Measurements from ENCODE around the gene PALLD.

DNA sequence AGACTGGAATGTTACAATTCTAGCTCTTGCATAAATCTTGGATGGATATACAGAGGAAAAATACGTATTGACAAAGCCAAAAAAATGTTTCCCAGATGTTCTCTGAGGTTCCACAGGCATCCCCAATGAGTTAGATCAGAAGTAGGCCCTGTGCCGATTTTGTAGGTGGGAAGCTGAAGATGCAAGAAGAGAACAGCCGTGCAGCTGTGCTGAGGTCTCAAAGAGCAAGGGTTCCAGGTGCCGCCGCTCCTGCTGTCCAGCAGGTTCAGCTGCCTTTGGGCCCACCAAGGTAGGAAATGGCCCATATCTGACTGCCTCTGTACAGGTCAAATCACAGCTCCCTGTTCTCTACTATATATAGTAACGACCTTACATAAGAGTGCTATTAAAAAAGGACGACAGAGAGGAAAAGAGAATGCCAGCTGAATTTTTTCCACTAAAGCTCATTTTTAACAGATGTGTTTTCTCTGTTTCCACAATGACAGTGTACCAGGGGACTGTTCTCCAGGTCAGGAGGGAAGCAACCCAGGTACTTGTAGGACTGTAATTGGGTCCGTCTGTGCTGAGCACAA, 357.6 kb downstream of the PALLD start:
- TF ChIP-seq, protein P1, sequence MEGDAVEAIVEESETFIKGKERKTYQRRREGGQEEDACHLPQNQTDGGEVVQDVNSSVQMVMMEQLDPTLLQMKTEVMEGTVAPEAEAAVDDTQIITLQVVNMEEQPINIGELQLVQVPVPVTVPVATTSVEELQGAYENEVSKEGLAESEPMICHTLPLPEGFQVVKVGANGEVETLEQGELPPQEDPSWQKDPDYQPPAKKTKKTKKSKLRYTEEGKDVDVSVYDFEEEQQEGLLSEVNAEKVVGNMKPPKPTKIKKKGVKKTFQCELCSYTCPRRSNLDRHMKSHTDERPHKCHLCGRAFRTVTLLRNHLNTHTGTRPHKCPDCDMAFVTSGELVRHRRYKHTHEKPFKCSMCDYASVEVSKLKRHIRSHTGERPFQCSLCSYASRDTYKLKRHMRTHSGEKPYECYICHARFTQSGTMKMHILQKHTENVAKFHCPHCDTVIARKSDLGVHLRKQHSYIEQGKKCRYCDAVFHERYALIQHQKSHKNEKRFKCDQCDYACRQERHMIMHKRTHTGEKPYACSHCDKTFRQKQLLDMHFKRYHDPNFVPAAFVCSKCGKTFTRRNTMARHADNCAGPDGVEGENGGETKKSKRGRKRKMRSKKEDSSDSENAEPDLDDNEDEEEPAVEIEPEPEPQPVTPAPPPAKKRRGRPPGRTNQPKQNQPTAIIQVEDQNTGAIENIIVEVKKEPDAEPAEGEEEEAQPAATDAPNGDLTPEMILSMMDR (IDR thresholded peaks at IDR 0.05): no peak
- no peak for TF ChIP-seq POLR2A (IDR thresholded peaks at IDR 0.05)

Data from sigmoid colon (tissue), 3 donors.